Activated T-helper 17 cell treated with anti-CD3 and anti-CD28 coated beads, Interleukin-2, amount 50 U/mL, for 72 hours (primary cell): ENCODE results near the gene ERC2. TPM values are rescaled to one million over a fixed set of nuclear protein-coding genes. Genes with fewer than 3 reads are reported as not detected.

Experiments used
- ATAC-seq: fragments of 150-1000 bp; cut with Tn5 transposase; replicated peaks from 2 replicates; pipeline ENCODE4 v1.10.0; 2021; ENCODE audit warnings: mild to moderate bottlenecking, moderate library complexity
- H3K27ac Mint-ChIP-seq: one replicate; pipeline ENCODE4 v1.8.0; 2022; ENCODE audit warnings: mixed read lengths
- H3K27me3 Mint-ChIP-seq: one replicate; pipeline ENCODE4 v1.8.0; 2022; ENCODE audit warnings: mixed read lengths
- H3K36me3 Mint-ChIP-seq: one replicate; pipeline ENCODE4 v1.8.0; 2022; ENCODE audit warnings: low read depth, mild to moderate bottlenecking, mixed read lengths
- H3K4me1 Mint-ChIP-seq: one replicate; pipeline ENCODE4 v1.8.0; 2022; ENCODE audit warnings: mixed read lengths
- H3K4me3 Mint-ChIP-seq: one replicate; pipeline ENCODE4 v1.8.0; 2022; ENCODE audit warnings: mild to moderate bottlenecking, mixed read lengths
- H3K9me3 Mint-ChIP-seq: one replicate; pipeline ENCODE4 v1.8.0; 2022; ENCODE audit warnings: mixed read lengths
- total RNA-seq, 2 donors: library from RNA; stranded (reverse); gene quantifications; one replicate each; pipeline ENCODE4 v1.2.3, GENCODE V29; 2022

Gene ERC2
- total RNA-seq, 2 donors from 2014 or later = not detected

- H3K4me1 Mint-ChIP-seq = no peaks in the 10 kb centered on the region
- ATAC-seq = no peak
- H3K27ac Mint-ChIP-seq = no peak overlapping the region
- H3K36me3 Mint-ChIP-seq = no peaks in the 10 kb centered on the region
- H3K27me3 Mint-ChIP-seq = peaks cover 18% of the 10 kb centered on the region
- H3K4me3 Mint-ChIP-seq = no peak overlapping the region
- H3K9me3 Mint-ChIP-seq = peaks cover 3% of the 10 kb centered on the region
Observed at GRCh38 chr3:55662683-55663082, 805.6 kb downstream of the ERC2 start.

GRCh38 chr3:55661571-55661970 lies 806.7 kb downstream of the ERC2 start:
- Mint-ChIP-seq H3K4me1 (no peaks in the 10 kb centered on the region), H3K27ac (no peak overlapping the region), H3K27me3 (peaks cover 18% of the 10 kb centered on the region), H3K4me3 (no peak overlapping the region), H3K36me3 (no peaks in the 10 kb centered on the region), H3K9me3 (peaks cover 3% of the 10 kb centered on the region)
- no peak for ATAC-seq

- no peak overlapping the region for H3K4me3 Mint-ChIP-seq
- H3K9me3 Mint-ChIP-seq = peaks cover 3% of the 10 kb centered on the region
- ATAC-seq = no peak
- no peaks in the 10 kb centered on the region for H3K4me1 Mint-ChIP-seq
- no peak overlapping the region for H3K27ac Mint-ChIP-seq
- H3K36me3 Mint-ChIP-seq = no peaks in the 10 kb centered on the region
- peaks cover 18% of the 10 kb centered on the region for H3K27me3 Mint-ChIP-seq
Observed at GRCh38 chr3:55661141-55661540, 807.1 kb downstream of the ERC2 start.

- peaks cover 18% of the 10 kb centered on the region for H3K27me3 Mint-ChIP-seq
- no peak overlapping the region for H3K4me3 Mint-ChIP-seq
- no peaks in the 10 kb centered on the region for H3K36me3 Mint-ChIP-seq
- H3K4me1 Mint-ChIP-seq = no peaks in the 10 kb centered on the region
- peaks cover 3% of the 10 kb centered on the region for H3K9me3 Mint-ChIP-seq
- no peak for ATAC-seq
- no peak overlapping the region for H3K27ac Mint-ChIP-seq
Observed at GRCh38 chr3:55660642-55661041, 807.6 kb downstream of the ERC2 start.

- Mint-ChIP-seq H3K4me3 (no peak overlapping the region), H3K4me1 (no peaks in the 10 kb centered on the region), H3K36me3 (no peaks in the 10 kb centered on the region), H3K9me3 (no peaks in the 10 kb centered on the region), H3K27ac (no peak overlapping the region), H3K27me3 (peaks cover 13% of the 10 kb centered on the region)
- ATAC-seq = no peak
Observed at GRCh38 chr3:55659701-55660100, 808.6 kb downstream of the ERC2 start.

GRCh38 chr3:55658690-55659562 lies 809.3 kb downstream of the ERC2 start:
- Mint-ChIP-seq H3K36me3 (no peaks in the 10 kb centered on the region), H3K4me1 (no peaks in the 10 kb centered on the region), H3K27ac (no peak overlapping the region), H3K4me3 (no peak overlapping the region), H3K27me3 (peaks cover 10% of the 10 kb centered on the region), H3K9me3 (no peaks in the 10 kb centered on the region)
- ATAC-seq = no peak

- H3K36me3 Mint-ChIP-seq = no peaks in the 10 kb centered on the region
- H3K4me1 Mint-ChIP-seq = no peaks in the 10 kb centered on the region
- H3K27ac Mint-ChIP-seq = no peak overlapping the region
- no peak overlapping the region for H3K4me3 Mint-ChIP-seq
- H3K9me3 Mint-ChIP-seq = no peaks in the 10 kb centered on the region
- no peak for ATAC-seq
- peaks cover 10% of the 10 kb centered on the region for H3K27me3 Mint-ChIP-seq
Observed at GRCh38 chr3:55658270-55658669, 810.0 kb downstream of the ERC2 start.

- H3K4me1 Mint-ChIP-seq = no peaks in the 10 kb centered on the region
- H3K27me3 Mint-ChIP-seq = peaks cover 3% of the 10 kb centered on the region
- no peak overlapping the region for H3K27ac Mint-ChIP-seq
- no peaks in the 10 kb centered on the region for H3K36me3 Mint-ChIP-seq
- no peak for ATAC-seq
- H3K9me3 Mint-ChIP-seq = no peaks in the 10 kb centered on the region
- H3K4me3 Mint-ChIP-seq = no peak overlapping the region
Observed at GRCh38 chr3:55655544-55655943, 812.7 kb downstream of the ERC2 start.

- H3K4me1 Mint-ChIP-seq = no peaks in the 10 kb centered on the region
- H3K4me3 Mint-ChIP-seq = no peak overlapping the region
- H3K27me3 Mint-ChIP-seq = peaks cover 3% of the 10 kb centered on the region
- no peak overlapping the region for H3K27ac Mint-ChIP-seq
- no peak for ATAC-seq
- no peaks in the 10 kb centered on the region for H3K9me3 Mint-ChIP-seq
- H3K36me3 Mint-ChIP-seq = no peaks in the 10 kb centered on the region
Observed at GRCh38 chr3:55654123-55654760, 814.0 kb downstream of the ERC2 start.

GRCh38 chr3:55651011-55651410 lies 817.3 kb downstream of the ERC2 start:
- H3K36me3 Mint-ChIP-seq = no peaks in the 10 kb centered on the region
- no peak overlapping the region for H3K27ac Mint-ChIP-seq
- H3K4me1 Mint-ChIP-seq = no peaks in the 10 kb centered on the region
- no peaks in the 10 kb centered on the region for H3K9me3 Mint-ChIP-seq
- no peak for ATAC-seq
- H3K27me3 Mint-ChIP-seq = no peaks in the 10 kb centered on the region
- no peak overlapping the region for H3K4me3 Mint-ChIP-seq

GRCh38 chr3:55650011-55650410 lies 818.3 kb downstream of the ERC2 start:
- Mint-ChIP-seq H3K27ac (no peak overlapping the region), H3K9me3 (no peaks in the 10 kb centered on the region), H3K4me3 (no peak overlapping the region), H3K36me3 (no peaks in the 10 kb centered on the region), H3K4me1 (no peaks in the 10 kb centered on the region), H3K27me3 (no peaks in the 10 kb centered on the region)
- no peak for ATAC-seq

GRCh38 chr3:55649554-55649953 lies 818.7 kb downstream of the ERC2 start:
- no peaks in the 10 kb centered on the region for H3K4me1 Mint-ChIP-seq
- no peak overlapping the region for H3K27ac Mint-ChIP-seq
- H3K9me3 Mint-ChIP-seq = no peaks in the 10 kb centered on the region
- ATAC-seq = no peak
- no peak overlapping the region for H3K4me3 Mint-ChIP-seq
- H3K27me3 Mint-ChIP-seq = no peaks in the 10 kb centered on the region
- H3K36me3 Mint-ChIP-seq = no peaks in the 10 kb centered on the region

GRCh38 chr3:55648591-55649318 lies 819.5 kb downstream of the ERC2 start:
- Mint-ChIP-seq H3K27ac (no peak overlapping the region), H3K36me3 (no peaks in the 10 kb centered on the region), H3K4me1 (no peaks in the 10 kb centered on the region), H3K4me3 (no peak overlapping the region), H3K9me3 (no peaks in the 10 kb centered on the region), H3K27me3 (no peaks in the 10 kb centered on the region)
- no peak for ATAC-seq

GRCh38 chr3:55647670-55648069 lies 820.6 kb downstream of the ERC2 start:
- H3K27me3 Mint-ChIP-seq = no peaks in the 10 kb centered on the region
- no peaks in the 10 kb centered on the region for H3K4me1 Mint-ChIP-seq
- ATAC-seq = no peak
- no peaks in the 10 kb centered on the region for H3K9me3 Mint-ChIP-seq
- H3K36me3 Mint-ChIP-seq = no peaks in the 10 kb centered on the region
- no peak overlapping the region for H3K27ac Mint-ChIP-seq
- no peak overlapping the region for H3K4me3 Mint-ChIP-seq

GRCh38 chr3:55647063-55647462 lies 821.2 kb downstream of the ERC2 start:
- H3K9me3 Mint-ChIP-seq = no peaks in the 10 kb centered on the region
- no peak overlapping the region for H3K27ac Mint-ChIP-seq
- H3K27me3 Mint-ChIP-seq = no peaks in the 10 kb centered on the region
- no peaks in the 10 kb centered on the region for H3K36me3 Mint-ChIP-seq
- H3K4me3 Mint-ChIP-seq = no peak overlapping the region
- no peak for ATAC-seq
- H3K4me1 Mint-ChIP-seq = no peaks in the 10 kb centered on the region
